Measurements from ENCODE around the gene CMBL. TPM values are rescaled to one million over a fixed set of nuclear protein-coding genes. Genes with fewer than 3 reads are reported as not detected.

Gene CMBL
- total RNA-seq, 1 experiment from 2014 or later: 12.6 TPM

DNA sequence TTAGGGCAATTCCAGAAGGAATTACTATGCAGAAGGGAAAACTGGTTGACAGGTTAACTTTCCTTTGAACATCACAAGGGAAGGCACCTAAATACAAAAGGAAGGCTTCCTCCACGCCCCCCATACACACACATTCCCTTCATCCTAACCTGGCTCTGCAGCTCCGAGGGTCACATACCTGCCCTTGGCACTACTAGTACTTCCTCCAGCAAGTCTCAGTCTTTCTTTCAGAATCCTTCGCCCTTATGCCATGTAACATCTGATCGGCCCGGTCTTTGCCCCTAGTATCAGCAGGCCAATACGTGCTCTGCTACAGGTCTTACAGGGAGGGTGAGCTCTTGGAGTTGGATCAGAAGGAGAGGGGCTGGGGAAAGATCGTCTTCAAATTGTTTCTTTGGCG lies 44.2 kb upstream of the CMBL start:
- Histone ChIP-seq H3K4ac (ENCODE audit: low read depth, low read length) (no peak overlapping the region), H4K8ac (replicated peaks; ENCODE audit: insufficient read length, low read depth, low read length) (no peak overlapping the region), H2BK5ac (ENCODE audit: insufficient read length, low read length) (no peak overlapping the region), H2BK20ac (ENCODE audit: low read depth, low read length, poor library complexity, severe bottlenecking) (no peak overlapping the region), H2AFZ (ENCODE audit: low read length) (no peak overlapping the region), H4K5ac (ENCODE audit: insufficient read length, low read depth, low read length) (no peak overlapping the region), H2BK120ac (ENCODE audit: low read depth, low read length, poor library complexity, severe bottlenecking) (no peak overlapping the region), H2AK5ac (ENCODE audit: insufficient read length, low read length) (no peak overlapping the region), H2BK12ac (ENCODE audit: insufficient read length, low read depth, low read length) (no peak overlapping the region), H3K4me1 (ENCODE audit: insufficient read depth, low read length) (peaks cover 4% of the 10 kb centered on the region; the same call in 1 of the 2 replicates), H3K18ac (ENCODE audit: insufficient read length, low read depth, low read length) (no peak overlapping the region), H4K20me1 (ENCODE audit: control insufficient read depth, insufficient read depth, insufficient read length) (no peaks in the 10 kb centered on the region), H3K27me3 (ENCODE audit: insufficient read depth, low read length) (no peaks in the 10 kb centered on the region), H3K9me3 (ENCODE audit: control insufficient read depth, low read depth, low read length) (no peaks in the 10 kb centered on the region), H3K4me2 (ENCODE audit: insufficient read depth, insufficient read length, low read length) (peak overlapping the region; percentile 84), H3K9ac (ENCODE audit: extremely low read depth, insufficient read length, low read length) (no peak overlapping the region), H3K79me2 (ENCODE audit: insufficient read depth, low read length) (peaks cover 8% of the 10 kb centered on the region; the same call in 1 of the 2 replicates), H3K23ac (ENCODE audit: insufficient read length, low read depth, low read length) (no peak overlapping the region), H3K14ac (ENCODE audit: insufficient read depth, low read length) (no peak overlapping the region), H3K79me1 (ENCODE audit: insufficient read depth, low read depth, low read length, poor library complexity, severe bottlenecking) (no peaks in the 10 kb centered on the region), H3K56ac (ENCODE audit: insufficient read length, low read depth, low read length) (no peak overlapping the region), H3K27ac (ENCODE audit: insufficient read length, low read depth, low read length) (no peak overlapping the region), H4K91ac (ENCODE audit: insufficient read length, low read depth, low read length) (no peak overlapping the region), H3T11ph (ENCODE audit: low read length) (no peak overlapping the region), H3K23me2 (ENCODE audit: insufficient read length, low read depth, low read length, poor library complexity, severe bottlenecking) (peaks cover 11% of the 10 kb centered on the region), H2BK15ac (ENCODE audit: low read depth, low read length) (no peak overlapping the region)
- WGBS (ENCODE audit: extremely low coverage, insufficient read length, low lambda C conversion rate): no CpG with 5 or more reads among the region's 8 CpGs
- DNase-seq: no peak
- H3K27me3 Mint-ChIP-seq (ENCODE audit: low read depth): peaks cover 13% of the 10 kb centered on the region
- peak overlapping the region; percentile 84 to 95 for H3K4me3 Mint-ChIP-seq
- H3K36me3 Mint-ChIP-seq (ENCODE audit: insufficient read depth in 1 of 3, low read depth in 3 of 3): no peaks in the 10 kb centered on the region
- no peaks in the 10 kb centered on the region for H3K9me3 Mint-ChIP-seq
- TF ChIP-seq, protein P1, sequence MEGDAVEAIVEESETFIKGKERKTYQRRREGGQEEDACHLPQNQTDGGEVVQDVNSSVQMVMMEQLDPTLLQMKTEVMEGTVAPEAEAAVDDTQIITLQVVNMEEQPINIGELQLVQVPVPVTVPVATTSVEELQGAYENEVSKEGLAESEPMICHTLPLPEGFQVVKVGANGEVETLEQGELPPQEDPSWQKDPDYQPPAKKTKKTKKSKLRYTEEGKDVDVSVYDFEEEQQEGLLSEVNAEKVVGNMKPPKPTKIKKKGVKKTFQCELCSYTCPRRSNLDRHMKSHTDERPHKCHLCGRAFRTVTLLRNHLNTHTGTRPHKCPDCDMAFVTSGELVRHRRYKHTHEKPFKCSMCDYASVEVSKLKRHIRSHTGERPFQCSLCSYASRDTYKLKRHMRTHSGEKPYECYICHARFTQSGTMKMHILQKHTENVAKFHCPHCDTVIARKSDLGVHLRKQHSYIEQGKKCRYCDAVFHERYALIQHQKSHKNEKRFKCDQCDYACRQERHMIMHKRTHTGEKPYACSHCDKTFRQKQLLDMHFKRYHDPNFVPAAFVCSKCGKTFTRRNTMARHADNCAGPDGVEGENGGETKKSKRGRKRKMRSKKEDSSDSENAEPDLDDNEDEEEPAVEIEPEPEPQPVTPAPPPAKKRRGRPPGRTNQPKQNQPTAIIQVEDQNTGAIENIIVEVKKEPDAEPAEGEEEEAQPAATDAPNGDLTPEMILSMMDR (conservative IDR thresholded peaks at IDR 0.05): no peak
- H3K4me1 Mint-ChIP-seq: peaks cover 22 to 30% of the 10 kb centered on the region in 2 experiments
- no peak overlapping the region for H3K27ac Mint-ChIP-seq
